ENCODE results near the gene HS3ST3A1.

DNA sequence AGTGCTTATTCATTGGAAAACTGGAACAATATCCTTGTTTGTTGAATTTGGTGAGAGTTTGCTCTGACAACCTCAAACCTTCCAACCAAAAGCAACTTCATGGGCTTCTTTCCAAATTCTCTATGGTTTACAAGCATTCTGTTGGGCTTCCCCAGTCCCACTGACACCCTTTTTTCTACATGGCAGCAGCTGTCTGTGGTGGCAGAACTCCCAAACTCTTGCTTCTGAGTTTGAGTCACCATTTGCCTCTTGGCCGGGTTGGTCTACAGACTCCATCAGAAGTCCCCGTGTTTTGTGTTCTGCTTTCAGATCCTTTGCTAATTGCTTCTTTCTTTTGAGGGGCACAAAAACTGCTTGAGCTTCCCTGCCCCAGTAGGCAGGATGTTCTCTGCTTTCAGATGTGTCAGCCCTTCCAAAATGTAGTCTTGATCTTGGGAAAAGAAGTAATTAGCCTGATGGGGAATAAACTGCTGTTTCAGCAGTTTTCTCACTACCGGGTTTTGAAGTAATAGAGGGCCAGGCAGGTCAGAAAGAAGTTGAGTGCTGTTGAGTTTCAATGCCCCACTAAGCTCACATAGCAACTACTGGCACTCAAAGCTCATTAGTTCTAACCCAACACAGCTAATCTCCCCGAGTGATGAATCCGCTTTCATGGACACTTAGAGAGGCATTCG, 80.7 kb downstream of the HS3ST3A1 start:
- TF ChIP-seq, protein P1, sequence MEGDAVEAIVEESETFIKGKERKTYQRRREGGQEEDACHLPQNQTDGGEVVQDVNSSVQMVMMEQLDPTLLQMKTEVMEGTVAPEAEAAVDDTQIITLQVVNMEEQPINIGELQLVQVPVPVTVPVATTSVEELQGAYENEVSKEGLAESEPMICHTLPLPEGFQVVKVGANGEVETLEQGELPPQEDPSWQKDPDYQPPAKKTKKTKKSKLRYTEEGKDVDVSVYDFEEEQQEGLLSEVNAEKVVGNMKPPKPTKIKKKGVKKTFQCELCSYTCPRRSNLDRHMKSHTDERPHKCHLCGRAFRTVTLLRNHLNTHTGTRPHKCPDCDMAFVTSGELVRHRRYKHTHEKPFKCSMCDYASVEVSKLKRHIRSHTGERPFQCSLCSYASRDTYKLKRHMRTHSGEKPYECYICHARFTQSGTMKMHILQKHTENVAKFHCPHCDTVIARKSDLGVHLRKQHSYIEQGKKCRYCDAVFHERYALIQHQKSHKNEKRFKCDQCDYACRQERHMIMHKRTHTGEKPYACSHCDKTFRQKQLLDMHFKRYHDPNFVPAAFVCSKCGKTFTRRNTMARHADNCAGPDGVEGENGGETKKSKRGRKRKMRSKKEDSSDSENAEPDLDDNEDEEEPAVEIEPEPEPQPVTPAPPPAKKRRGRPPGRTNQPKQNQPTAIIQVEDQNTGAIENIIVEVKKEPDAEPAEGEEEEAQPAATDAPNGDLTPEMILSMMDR (IDR thresholded peaks at IDR 0.05; ENCODE audit: low read depth, low read length, poor library complexity, severe bottlenecking), result no peak
- no peak for TF ChIP-seq EZH2phosphoT487 (IDR thresholded peaks at IDR 0.05; ENCODE audit: borderline replicate concordance, low read length)

Data from DOHH2 (cell line).